NCI-H1417 treated with DMSO at 0.1 percent for 48 hours (cell line): ENCODE data around the gene ID2.

Experiments used
- DNase-seq: peaks from one replicate; lab custom pipeline; 2025; lab: John Stamatoyannopoulos, UW

ID2 gene

GRCh38 chr2:8648441-8649213 is 33.2 kb upstream of the ID2 start:
- no peak for DNase-seq

- no peak for DNase-seq
Observed at GRCh38 chr2:8649718-8650117, 32.1 kb upstream of the ID2 start.

GRCh38 chr2:8650256-8650655 is 31.6 kb upstream of the ID2 start:
- no peak for DNase-seq

- DNase-seq: no peak
Observed at GRCh38 chr2:8652774-8653426, 29.0 kb upstream of the ID2 start.

- DNase-seq: no peak
Observed at GRCh38 chr2:8653485-8653884, 28.4 kb upstream of the ID2 start.

GRCh38 chr2:8654041-8654440 is 27.8 kb upstream of the ID2 start:
- DNase-seq: no peak

- no peak for DNase-seq
Observed at GRCh38 chr2:8654483-8654882, 27.4 kb upstream of the ID2 start.

GRCh38 chr2:8656160-8656641 is 25.7 kb upstream of the ID2 start:
- DNase-seq: no peak

- no peak for DNase-seq
Observed at GRCh38 chr2:8656811-8657210, 25.0 kb upstream of the ID2 start.

GRCh38 chr2:8657423-8658062 is 24.3 kb upstream of the ID2 start:
- no peak for DNase-seq

GRCh38 chr2:8658064-8658862 is 23.6 kb upstream of the ID2 start:
- DNase-seq: no peak

- DNase-seq: no peak
Observed at GRCh38 chr2:8659092-8659734, 22.6 kb upstream of the ID2 start.

- no peak for DNase-seq
Observed at GRCh38 chr2:8659735-8660492, 21.9 kb upstream of the ID2 start.

- no peak for DNase-seq
Observed at GRCh38 chr2:8661235-8661634, 20.6 kb upstream of the ID2 start.

- no peak for DNase-seq
Observed at GRCh38 chr2:8661736-8662135, 20.1 kb upstream of the ID2 start.

- no peak for DNase-seq
Observed at GRCh38 chr2:8662239-8662879, 19.5 kb upstream of the ID2 start.

- DNase-seq: no peak
Observed at GRCh38 chr2:8663997-8664396, 17.9 kb upstream of the ID2 start.

GRCh38 chr2:8666581-8666980 is 15.3 kb upstream of the ID2 start:
- no peak for DNase-seq

- DNase-seq: no peak
Observed at GRCh38 chr2:8667896-8668512, 13.9 kb upstream of the ID2 start.
